PFSK-1 (cell line): ENCODE results near the gene DAB2IP.

Experiments
- FOXP2 ChIP-seq: optimal IDR thresholded peaks from 2 replicates; pipeline ENCODE3; 2011; ENCODE audit warnings: borderline replicate concordance, control low read depth, inconsistent platforms; ENCODE audit not compliant: insufficient read depth; ENCODE audit errors: extremely low read length, extremely low read depth
- POLR2AphosphoS5 ChIP-seq: IDR thresholded peaks from 2 replicates; pipeline ENCODE4 v1.6.1; 2012; ENCODE audit warnings: low read depth, mild to moderate bottlenecking, control low read depth, low read length, moderate library complexity
- SIN3A ChIP-seq: IDR thresholded peaks from 2 replicates; pipeline ENCODE4 v1.6.1; 2012; ENCODE audit warnings: mild to moderate bottlenecking, low read length, moderate library complexity, borderline replicate concordance; ENCODE audit not compliant: insufficient read depth
- TAF1 ChIP-seq: IDR thresholded peaks from 2 replicates; pipeline ENCODE4 v1.6.1; 2012; ENCODE audit warnings: low read length, control low read depth, borderline replicate concordance; ENCODE audit not compliant: insufficient read depth
- TF ChIP-seq, protein P1 (sequence below), 2 experiments: IDR thresholded peaks; 2 replicates each; pipeline versions ENCODE4 v1.6.1 to v1.8.0; 2011 to 2012; ENCODE audit warnings: low read depth in 2 of 2, low read length in 2 of 2, control low read depth in 1 of 2, inconsistent platforms in 1 of 2, mild to moderate bottlenecking in 1 of 2, moderate library complexity in 1 of 2; ENCODE audit not compliant: insufficient read depth in 1 of 2

The DAB2IP gene

DNA sequence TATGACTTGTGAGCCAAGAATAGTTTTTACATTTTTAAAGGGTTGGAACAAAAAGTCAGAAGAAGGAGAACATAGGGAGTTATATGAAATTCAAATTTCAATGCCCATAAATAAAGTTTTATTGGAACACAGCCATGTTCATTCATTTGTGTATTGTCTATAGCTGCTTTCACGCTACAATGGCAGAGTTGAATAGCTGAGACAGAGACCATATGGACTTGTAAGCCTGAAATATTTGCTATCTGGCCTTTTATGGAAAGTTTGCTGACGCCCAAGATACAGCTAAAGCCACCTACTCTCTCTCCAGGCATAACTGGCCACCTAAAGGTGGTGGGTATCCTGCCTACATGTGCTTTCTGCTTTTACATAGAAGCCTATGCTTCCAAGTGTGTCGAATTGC is 10.9 kb downstream of the DAB2IP start:
- TF ChIP-seq POLR2AphosphoS5 (no peak), TAF1 (no peak), SIN3A (no peak), FOXP2 (no peak)
- TF ChIP-seq, protein P1, sequence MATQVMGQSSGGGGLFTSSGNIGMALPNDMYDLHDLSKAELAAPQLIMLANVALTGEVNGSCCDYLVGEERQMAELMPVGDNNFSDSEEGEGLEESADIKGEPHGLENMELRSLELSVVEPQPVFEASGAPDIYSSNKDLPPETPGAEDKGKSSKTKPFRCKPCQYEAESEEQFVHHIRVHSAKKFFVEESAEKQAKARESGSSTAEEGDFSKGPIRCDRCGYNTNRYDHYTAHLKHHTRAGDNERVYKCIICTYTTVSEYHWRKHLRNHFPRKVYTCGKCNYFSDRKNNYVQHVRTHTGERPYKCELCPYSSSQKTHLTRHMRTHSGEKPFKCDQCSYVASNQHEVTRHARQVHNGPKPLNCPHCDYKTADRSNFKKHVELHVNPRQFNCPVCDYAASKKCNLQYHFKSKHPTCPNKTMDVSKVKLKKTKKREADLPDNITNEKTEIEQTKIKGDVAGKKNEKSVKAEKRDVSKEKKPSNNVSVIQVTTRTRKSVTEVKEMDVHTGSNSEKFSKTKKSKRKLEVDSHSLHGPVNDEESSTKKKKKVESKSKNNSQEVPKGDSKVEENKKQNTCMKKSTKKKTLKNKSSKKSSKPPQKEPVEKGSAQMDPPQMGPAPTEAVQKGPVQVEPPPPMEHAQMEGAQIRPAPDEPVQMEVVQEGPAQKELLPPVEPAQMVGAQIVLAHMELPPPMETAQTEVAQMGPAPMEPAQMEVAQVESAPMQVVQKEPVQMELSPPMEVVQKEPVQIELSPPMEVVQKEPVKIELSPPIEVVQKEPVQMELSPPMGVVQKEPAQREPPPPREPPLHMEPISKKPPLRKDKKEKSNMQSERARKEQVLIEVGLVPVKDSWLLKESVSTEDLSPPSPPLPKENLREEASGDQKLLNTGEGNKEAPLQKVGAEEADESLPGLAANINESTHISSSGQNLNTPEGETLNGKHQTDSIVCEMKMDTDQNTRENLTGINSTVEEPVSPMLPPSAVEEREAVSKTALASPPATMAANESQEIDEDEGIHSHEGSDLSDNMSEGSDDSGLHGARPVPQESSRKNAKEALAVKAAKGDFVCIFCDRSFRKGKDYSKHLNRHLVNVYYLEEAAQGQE (IDR thresholded peaks at IDR 0.05; ENCODE audit: insufficient read depth in 1 of 2, low read depth in 2 of 2, low read length in 2 of 2) = no peak

DNA sequence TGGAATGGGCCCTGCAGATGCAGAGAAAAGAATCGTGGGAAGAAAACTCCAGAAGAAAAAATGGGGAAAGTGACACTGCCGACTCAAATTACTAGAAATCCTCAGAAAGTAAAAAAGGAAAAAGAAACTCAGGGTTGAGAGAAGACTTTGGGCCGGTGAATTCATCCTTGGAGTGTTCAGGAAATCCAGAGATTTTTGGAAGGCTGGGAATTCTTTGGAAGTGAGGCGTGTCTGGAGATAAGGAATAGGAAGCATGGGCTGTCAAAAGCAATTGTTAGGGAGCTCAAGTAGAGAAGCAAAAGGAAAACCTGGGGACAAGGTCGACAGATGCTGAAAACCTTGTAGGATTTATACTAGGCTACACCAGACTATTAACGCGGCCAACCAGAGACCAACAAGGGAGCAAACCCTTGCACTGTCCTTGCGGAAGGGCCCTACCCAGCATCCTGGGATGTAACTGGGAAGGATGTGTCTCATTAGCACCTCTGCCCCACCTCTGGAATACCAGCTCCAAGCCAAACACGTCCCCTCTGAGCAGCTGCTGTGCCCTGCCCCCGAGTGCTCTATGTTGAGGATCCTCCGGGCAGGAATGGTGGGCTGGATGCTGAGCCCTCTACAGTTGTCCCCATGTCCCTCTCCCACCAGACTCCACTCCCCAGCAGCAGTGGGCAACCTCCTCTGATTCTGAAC is 11.6 kb downstream of the DAB2IP start:
- TF ChIP-seq, protein P1 (IDR thresholded peaks at IDR 0.05; ENCODE audit: insufficient read depth in 1 of 2, low read depth in 2 of 2, low read length in 2 of 2) = no peak
- TF ChIP-seq TAF1 (no peak), POLR2AphosphoS5 (no peak), SIN3A (no peak), FOXP2 (no peak)

DNA sequence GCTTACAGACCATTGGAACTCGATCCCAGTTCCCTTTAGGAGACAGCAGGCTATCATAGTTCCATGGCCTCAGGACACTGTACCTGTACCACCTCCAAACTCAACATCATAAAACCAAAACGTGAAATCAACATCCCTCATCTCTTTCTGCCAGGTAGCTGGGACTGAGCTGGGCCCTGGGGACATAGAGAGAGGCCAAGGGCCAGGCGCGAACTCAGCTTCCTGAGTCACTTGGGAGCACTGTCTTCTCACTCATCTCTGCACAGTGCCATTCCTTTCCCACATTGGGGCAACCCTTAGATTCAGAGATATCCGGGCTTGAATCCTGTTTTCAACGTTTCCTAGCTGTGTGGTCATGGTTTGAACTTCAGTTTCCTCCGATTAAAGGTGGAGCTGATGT is 12.2 kb downstream of the DAB2IP start:
- no peak for TF ChIP-seq FOXP2
- TF ChIP-seq, protein P1 (IDR thresholded peaks at IDR 0.05; ENCODE audit: insufficient read depth in 1 of 2, low read depth in 2 of 2, low read length in 2 of 2) = no peak

DNA sequence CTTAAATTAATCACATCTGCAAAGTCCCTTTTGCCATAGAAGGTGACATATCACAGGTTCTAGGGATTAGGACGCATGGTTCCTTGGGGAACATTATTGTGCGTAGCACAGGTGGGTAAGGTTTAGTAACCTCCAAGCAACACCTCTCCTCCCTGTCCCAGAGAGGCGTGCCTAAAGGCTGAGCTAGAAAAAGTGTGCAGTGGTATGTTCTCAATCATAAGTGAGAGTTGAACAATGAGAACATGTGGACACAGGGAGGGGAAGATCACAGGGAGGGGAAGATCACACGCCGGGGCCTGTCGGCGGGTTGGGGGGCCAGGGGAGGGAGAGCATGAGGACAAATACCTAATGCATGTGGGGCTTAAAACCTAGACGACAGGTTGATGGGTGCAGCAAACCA is 14.9 kb downstream of the DAB2IP start:
- TF ChIP-seq SIN3A (no peak), FOXP2 (no peak)

DNA sequence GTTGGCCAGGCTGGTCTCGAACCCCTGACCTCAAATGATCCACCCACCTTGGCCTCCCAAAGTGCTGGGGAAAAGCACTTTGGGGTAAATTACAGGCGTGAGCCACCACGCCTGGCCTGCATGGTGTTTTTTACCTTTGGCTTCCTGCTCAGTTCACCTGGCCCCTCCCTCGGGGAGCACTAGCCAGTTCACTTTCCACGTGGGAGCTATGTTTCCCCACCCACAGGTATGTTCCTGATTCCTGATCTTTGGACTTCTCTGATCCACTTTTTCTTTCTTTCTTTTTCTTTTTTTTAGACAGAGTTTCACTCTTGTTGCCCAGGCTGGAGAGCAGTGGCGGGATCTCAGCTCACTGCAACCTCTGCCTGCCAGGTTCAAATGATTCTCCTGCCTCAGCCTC is 15.8 kb downstream of the DAB2IP start:
- TF ChIP-seq POLR2AphosphoS5 (no peak), FOXP2 (no peak), TAF1 (no peak), SIN3A (no peak)
- TF ChIP-seq, protein P1 (IDR thresholded peaks at IDR 0.05; ENCODE audit: insufficient read depth in 1 of 2, low read depth in 2 of 2, low read length in 2 of 2) = no peak
